NCI-H748 (cell line): ENCODE measurements around the gene CLCNKA.
A peak's percentile ranks its signal among the peaks of the same experiment; 100 is the strongest.
"Not testable (repeated sequence)": the region's sequence is repeated elsewhere in the genome, so short reads cannot be mapped to it uniquely, and the experiment has no call there.

Experiments used
- DNase-seq: peaks from one replicate; lab custom pipeline; 2025; ENCODE audit not compliant: unreplicated experiment; lab: John Stamatoyannopoulos, UW

CLCNKA gene

GRCh38 chr1:16039871-16040270, 18.0 kb downstream of the CLCNKA start:
- DNase-seq = not testable (repeated sequence)

GRCh38 chr1:16041200-16041599, 19.4 kb downstream of the CLCNKA start:
- no peak for DNase-seq

- no peak for DNase-seq
Observed at GRCh38 chr1:16042096-16042495, 20.3 kb downstream of the CLCNKA start.

- not testable (repeated sequence) for DNase-seq
Observed at GRCh38 chr1:16042654-16043053, 20.8 kb downstream of the CLCNKA start.

- peak; percentile 17 for DNase-seq
Observed at GRCh38 chr1:16043521-16043920, 21.7 kb downstream of the CLCNKA start, which contains the start of gene CLCNKB. Gene CLCNKB (plus strand): TSS chr1:16043782. CDS start chr1:16044493, 711 bp downstream.

- DNase-seq = no peak
Observed at GRCh38 chr1:16043950-16044349, 22.1 kb downstream of the CLCNKA start.

- no peak for DNase-seq
Observed at GRCh38 chr1:16046842-16047241, 25.0 kb downstream of the CLCNKA start.

- DNase-seq = no peak
Observed at GRCh38 chr1:16047791-16048475, 26.1 kb downstream of the CLCNKA start.

GRCh38 chr1:16048573-16049189, 26.8 kb downstream of the CLCNKA start:
- no peak for DNase-seq

- DNase-seq = no peak
Observed at GRCh38 chr1:16050328-16050727, 28.5 kb downstream of the CLCNKA start.

- no peak for DNase-seq
Observed at GRCh38 chr1:16051039-16051438, 29.2 kb downstream of the CLCNKA start.

GRCh38 chr1:16051949-16052348, 30.1 kb downstream of the CLCNKA start:
- not testable (repeated sequence) for DNase-seq

- DNase-seq = no peak
Observed at GRCh38 chr1:16053781-16054502, 32.1 kb downstream of the CLCNKA start.

- DNase-seq = no peak
Observed at GRCh38 chr1:16054598-16055540, 33.0 kb downstream of the CLCNKA start.

- peak; percentile 83 for DNase-seq
Observed at GRCh38 chr1:16055613-16056520, 34.0 kb downstream of the CLCNKA start.

- DNase-seq = not testable (repeated sequence)
Observed at GRCh38 chr1:16056521-16056912, 34.7 kb downstream of the CLCNKA start.

GRCh38 chr1:16057314-16057915, 35.6 kb downstream of the CLCNKA start:
- DNase-seq = not testable (repeated sequence)

GRCh38 chr1:16058394-16059120, 36.7 kb downstream of the CLCNKA start:
- DNase-seq = not testable (repeated sequence)

GRCh38 chr1:16061266-16061665, 39.4 kb downstream of the CLCNKA start:
- no peak for DNase-seq
